Vagina (tissue), 2 donors: Measurements from ENCODE around the gene IMPDH2. TPM values are rescaled to one million over a fixed set of nuclear protein-coding genes. Genes with fewer than 3 reads are reported as not detected.

Experiments used
- DNase-seq, 2 donors: peaks; one replicate each; pipeline ENCODE4 v3.0.0-alpha.2; 2017; ENCODE audit errors: extremely low spot score in 2 of 2
- H3K27ac ChIP-seq: fragments of 200-600 bp; sonication (generic); one replicate; pipeline ENCODE4 v1.5.1; 2019
- H3K27me3 ChIP-seq: fragments of 200-600 bp; sonication (generic); one replicate; pipeline ENCODE4 v1.5.1; 2019
- H3K36me3 ChIP-seq, 2 donors: fragments of 200-600 bp; sonication (generic); one replicate each; pipeline ENCODE4 v1.5.1; 2017 to 2019
- H3K4me1 ChIP-seq: fragments of 200-600 bp; sonication (generic); one replicate; pipeline ENCODE4 v1.5.1; 2019
- H3K4me3 ChIP-seq, 2 donors: fragments of 200-600 bp; sonication (generic); 1 replicate in 1 of 2; 2 replicates in 1 of 2; pipeline ENCODE4 v1.5.1; 2016 to 2019
- H3K9me3 ChIP-seq: fragments of 200-600 bp; sonication (generic); one replicate; pipeline ENCODE4 v1.5.1; 2019
- POLR2A ChIP-seq, 2 donors: fragments of 450-650 bp; IDR thresholded peaks; one replicate each; pipeline ENCODE4 v1.6.1; 2017; ENCODE audit warnings: antibody characterized with exemption in 2 of 2, mild to moderate bottlenecking in 2 of 2, moderate library complexity in 2 of 2
- POLR2AphosphoS5 ChIP-seq, 2 donors: sonication (generic); formaldehyde crosslinking; IDR thresholded peaks; one replicate each; pipeline ENCODE4 v1.9.0; 2017; ENCODE audit warnings: antibody characterized with exemption in 2 of 2, mild to moderate bottlenecking in 2 of 2, low read depth in 1 of 2; ENCODE audit not compliant: insufficient read depth in 1 of 2
- intact Hi-C: fragments of 100-400 bp; cut with DNase I; formaldehyde crosslinking; loops from one replicate; pipeline ENCODE4 v1.15.1; 2023
- total RNA-seq: library from RNA; depleted of rRNA; stranded (reverse); fragments of >200 nt; gene quantifications from one replicate; pipeline ENCODE4 v1.2.3, GENCODE V29; 2016
- TF ChIP-seq, protein P1 (sequence below), 3 experiments: fragments of 450-650 bp in 2 of 3; fragments of 200-600 bp in 1 of 3; sonication (generic) in 1 of 3; IDR thresholded peaks; one replicate each; pipeline ENCODE4 v1.5.1; 2017 to 2019; ENCODE audit warnings: antibody characterized with exemption in 3 of 3, mild to moderate bottlenecking in 2 of 3, moderate library complexity in 2 of 3

Gene IMPDH2
- 185 TPM for total RNA-seq

DNA sequence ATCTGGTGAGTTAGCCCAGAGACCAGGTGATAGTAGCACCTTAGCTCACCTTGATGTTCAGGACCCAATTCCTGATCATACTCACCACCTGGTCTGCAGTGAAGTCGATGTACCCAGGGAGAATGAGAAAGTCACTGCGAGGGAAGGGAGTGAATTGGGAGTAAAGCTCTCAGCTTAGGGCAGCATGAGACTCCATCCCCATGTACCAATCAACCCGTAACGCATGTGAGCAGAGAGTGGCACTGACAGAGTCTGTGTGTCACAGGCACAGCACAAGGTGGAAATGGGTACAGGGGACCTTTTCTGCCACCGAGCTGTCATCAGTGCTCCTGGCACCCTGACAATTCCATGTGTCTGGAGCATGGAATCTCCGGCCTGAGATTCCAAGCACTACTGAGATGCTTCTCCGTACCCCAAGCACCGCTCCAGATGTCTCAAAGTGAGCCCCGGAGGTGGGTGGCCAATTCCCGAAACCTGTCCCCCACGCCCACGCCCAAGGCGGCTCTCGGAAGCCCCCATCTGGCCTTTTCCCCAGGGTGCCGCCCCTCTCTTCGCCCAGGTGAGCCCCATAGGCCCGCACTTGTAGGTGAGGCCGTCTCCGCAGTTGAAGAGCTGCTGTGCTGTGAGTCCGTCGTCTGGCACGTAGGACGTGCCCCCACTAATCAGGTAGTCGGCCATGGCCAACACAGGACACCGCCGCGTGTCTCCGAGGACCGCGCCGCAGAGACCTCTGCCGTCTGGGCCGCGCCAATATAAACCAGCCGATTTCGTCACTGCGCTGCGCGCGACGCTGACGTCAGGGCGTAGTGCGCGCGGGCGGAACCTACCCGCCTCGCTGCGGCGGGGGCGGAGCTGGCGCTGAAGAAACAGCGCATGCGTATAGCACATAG lies at the start of gene IMPDH2:
TSS of gene IMPDH2 (minus strand) at position 726 of the 890 bp plus-strand sequence. CDS start at position 678, 48 bp downstream.
- TF ChIP-seq, protein P1, sequence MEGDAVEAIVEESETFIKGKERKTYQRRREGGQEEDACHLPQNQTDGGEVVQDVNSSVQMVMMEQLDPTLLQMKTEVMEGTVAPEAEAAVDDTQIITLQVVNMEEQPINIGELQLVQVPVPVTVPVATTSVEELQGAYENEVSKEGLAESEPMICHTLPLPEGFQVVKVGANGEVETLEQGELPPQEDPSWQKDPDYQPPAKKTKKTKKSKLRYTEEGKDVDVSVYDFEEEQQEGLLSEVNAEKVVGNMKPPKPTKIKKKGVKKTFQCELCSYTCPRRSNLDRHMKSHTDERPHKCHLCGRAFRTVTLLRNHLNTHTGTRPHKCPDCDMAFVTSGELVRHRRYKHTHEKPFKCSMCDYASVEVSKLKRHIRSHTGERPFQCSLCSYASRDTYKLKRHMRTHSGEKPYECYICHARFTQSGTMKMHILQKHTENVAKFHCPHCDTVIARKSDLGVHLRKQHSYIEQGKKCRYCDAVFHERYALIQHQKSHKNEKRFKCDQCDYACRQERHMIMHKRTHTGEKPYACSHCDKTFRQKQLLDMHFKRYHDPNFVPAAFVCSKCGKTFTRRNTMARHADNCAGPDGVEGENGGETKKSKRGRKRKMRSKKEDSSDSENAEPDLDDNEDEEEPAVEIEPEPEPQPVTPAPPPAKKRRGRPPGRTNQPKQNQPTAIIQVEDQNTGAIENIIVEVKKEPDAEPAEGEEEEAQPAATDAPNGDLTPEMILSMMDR (IDR thresholded peaks at IDR 0.05): no peak
- TF ChIP-seq POLR2AphosphoS5 (IDR thresholded peaks at IDR 0.05; ENCODE audit: insufficient read depth in 1 of 2, low read depth in 1 of 2) (peak; percentile 99 to 100), POLR2A (IDR thresholded peaks at IDR 0.05) (peak in 1 of 2 donors; percentile 90)
- Histone ChIP-seq H3K4me1 (peaks cover 15% of the 10 kb centered on the region), H3K27ac (peak within 1 kb of the TSS; percentile 96), H3K9me3 (no peaks in the 10 kb centered on the region), H3K36me3 (peaks cover 0 to 45% of the 10 kb centered on the region in 2 donors), H3K27me3 (no peaks in the 10 kb centered on the region), H3K4me3 (peak within 1 kb of the TSS; percentile 75 to 86)
- intact Hi-C loops: no loop called here
- peak in 1 of 2 donors; percentile 93 for DNase-seq

DNA sequence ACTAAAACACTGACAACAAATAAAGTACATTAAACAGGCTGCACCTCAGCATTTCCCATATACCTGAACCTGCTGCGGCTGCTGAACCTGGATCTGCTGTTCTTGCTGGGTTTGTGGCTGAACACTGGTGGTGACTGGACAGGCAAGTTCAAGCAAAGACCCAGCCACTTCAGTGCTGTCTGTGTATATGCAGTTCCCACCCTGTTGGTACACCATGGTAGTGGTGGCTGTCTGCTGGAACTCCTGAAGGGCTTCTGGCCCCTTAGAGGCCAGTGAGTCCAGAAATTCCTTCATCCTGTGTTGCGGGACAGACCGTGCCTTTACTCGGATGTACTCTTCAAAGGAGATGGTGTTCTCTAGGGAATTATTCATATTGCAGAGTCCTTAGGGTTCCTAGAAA lies 47.4 kb upstream of the IMPDH2 start:
- H3K4me1 ChIP-seq: peaks cover 7% of the 10 kb centered on the region
- no peak for DNase-seq
- no peak overlapping the region for H3K27ac ChIP-seq
- H3K36me3 ChIP-seq: peaks cover 0 to 58% of the 10 kb centered on the region in 2 donors
- TF ChIP-seq, protein P1 (IDR thresholded peaks at IDR 0.05): no peak
- TF ChIP-seq POLR2AphosphoS5 (IDR thresholded peaks at IDR 0.05; ENCODE audit: insufficient read depth in 1 of 2, low read depth in 1 of 2) (no peak), POLR2A (IDR thresholded peaks at IDR 0.05) (no peak)
- no peaks in the 10 kb centered on the region for H3K27me3 ChIP-seq
- no peaks in the 10 kb centered on the region for H3K9me3 ChIP-seq
- H3K4me3 ChIP-seq: no peak overlapping the region
- intact Hi-C loops: no loop called here

DNA sequence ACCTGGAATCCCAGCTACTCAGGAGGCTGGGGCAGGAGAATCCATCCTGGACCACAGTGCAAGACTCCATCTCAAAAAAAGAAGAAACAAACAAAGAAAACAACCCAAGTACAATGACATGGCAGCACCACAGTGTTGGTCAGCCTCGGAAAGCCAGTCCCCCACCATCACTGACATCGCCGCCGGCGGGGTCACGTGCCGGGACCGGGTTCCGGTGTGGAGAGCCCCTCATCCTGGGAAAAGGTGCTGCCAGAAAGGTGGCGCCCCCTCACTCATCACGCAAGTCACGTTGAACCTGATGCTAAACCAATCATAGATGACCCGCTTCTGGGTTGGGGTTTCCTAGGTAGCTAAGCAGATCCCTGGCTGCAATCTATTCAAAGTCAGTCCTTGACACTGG lies 46.9 kb upstream of the IMPDH2 start:
- no peaks in the 10 kb centered on the region for H3K27me3 ChIP-seq
- no peaks in the 10 kb centered on the region for H3K9me3 ChIP-seq
- no peak overlapping the region for H3K27ac ChIP-seq
- intact Hi-C loops: no loop called here
- H3K4me3 ChIP-seq: no peak overlapping the region
- H3K4me1 ChIP-seq: peaks cover 2% of the 10 kb centered on the region
- no peak for TF ChIP-seq POLR2A (IDR thresholded peaks at IDR 0.05)
- TF ChIP-seq POLR2AphosphoS5 (IDR thresholded peaks at IDR 0.05; ENCODE audit: insufficient read depth in 1 of 2, low read depth in 1 of 2): no peak
- TF ChIP-seq, protein P1 (IDR thresholded peaks at IDR 0.05): no peak
- DNase-seq: no peak
- H3K36me3 ChIP-seq: peaks cover 0 to 63% of the 10 kb centered on the region in 2 donors

DNA sequence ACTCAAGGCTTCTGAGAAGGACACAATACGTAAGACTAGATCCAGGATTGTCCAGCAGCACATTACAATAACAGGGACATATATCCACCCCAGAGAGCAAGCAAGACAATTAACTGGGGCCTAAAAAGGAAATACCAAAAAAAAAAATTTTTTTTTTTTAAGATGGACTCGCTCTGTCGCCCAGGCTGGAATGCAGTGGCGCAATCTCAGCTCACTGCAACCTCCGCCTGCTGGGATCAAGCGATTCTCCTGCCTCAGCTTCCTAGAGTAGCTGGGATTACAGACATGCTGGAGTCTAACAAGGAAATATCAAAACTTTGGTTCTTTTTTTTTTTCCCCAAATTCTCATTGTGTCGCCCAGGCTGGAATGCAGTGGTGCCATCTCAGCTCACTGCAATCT lies 28.8 kb upstream of the IMPDH2 start:
- Histone ChIP-seq H3K27me3 (no peaks in the 10 kb centered on the region), H3K4me3 (no peak overlapping the region), H3K36me3 (peaks cover 0 to 60% of the 10 kb centered on the region in 2 donors), H3K9me3 (no peaks in the 10 kb centered on the region), H3K27ac (no peak overlapping the region), H3K4me1 (no peaks in the 10 kb centered on the region)
- TF ChIP-seq POLR2AphosphoS5 (IDR thresholded peaks at IDR 0.05; ENCODE audit: insufficient read depth in 1 of 2, low read depth in 1 of 2) (no peak), POLR2A (IDR thresholded peaks at IDR 0.05) (no peak)
- TF ChIP-seq, protein P1 (IDR thresholded peaks at IDR 0.05): no peak
- intact Hi-C loops: no loop called here
- DNase-seq: no peak

DNA sequence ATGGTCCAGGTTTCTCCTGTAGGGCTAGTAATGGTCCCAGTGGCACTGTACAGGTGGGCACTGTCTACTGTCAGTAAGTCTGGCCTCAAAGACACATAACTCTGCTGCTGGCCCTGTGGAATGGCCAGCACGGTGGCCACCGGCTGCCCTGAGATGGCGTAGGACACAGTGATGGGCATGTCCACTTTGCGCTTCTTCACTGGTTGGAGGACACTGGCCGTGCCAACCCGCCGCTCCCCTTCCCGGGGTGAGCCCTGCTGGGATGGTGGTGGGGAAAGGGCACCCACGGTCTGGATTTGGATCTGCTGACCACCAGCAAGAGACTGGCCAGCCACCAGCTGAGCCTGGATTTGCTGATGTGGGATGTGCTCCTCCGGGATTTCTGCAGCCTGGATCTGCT lies 28.1 kb upstream of the IMPDH2 start:
- TF ChIP-seq, protein P1 (IDR thresholded peaks at IDR 0.05): no peak
- TF ChIP-seq POLR2A (IDR thresholded peaks at IDR 0.05) (no peak), POLR2AphosphoS5 (IDR thresholded peaks at IDR 0.05; ENCODE audit: insufficient read depth in 1 of 2, low read depth in 1 of 2) (no peak)
- intact Hi-C loops: no loop called here

More for the DNA sequence above, 28.1 kb upstream of the IMPDH2 start:
- H3K4me3 ChIP-seq: no peak overlapping the region
- H3K36me3 ChIP-seq: peaks cover 0 to 60% of the 10 kb centered on the region in 2 donors
- DNase-seq: no peak
- no peaks in the 10 kb centered on the region for H3K27me3 ChIP-seq
- no peaks in the 10 kb centered on the region for H3K9me3 ChIP-seq
- no peak overlapping the region for H3K27ac ChIP-seq
- no peaks in the 10 kb centered on the region for H3K4me1 ChIP-seq
